NCI-H1092 treated with DMSO at 0.1 percent for 48 hours (cell line): ENCODE results near the gene DDX24.
"Not testable (repeated sequence)": the region's sequence is repeated elsewhere in the genome, so short reads cannot be mapped to it uniquely, and the experiment has no call there.

Source experiments
- DNase-seq: peaks from one replicate; lab custom pipeline; 2025; lab: John Stamatoyannopoulos, UW

DDX24 gene

GRCh38 chr14:94081386-94081820 is 401 bp upstream of the DDX24 start:
- no peak for DNase-seq

DNA sequence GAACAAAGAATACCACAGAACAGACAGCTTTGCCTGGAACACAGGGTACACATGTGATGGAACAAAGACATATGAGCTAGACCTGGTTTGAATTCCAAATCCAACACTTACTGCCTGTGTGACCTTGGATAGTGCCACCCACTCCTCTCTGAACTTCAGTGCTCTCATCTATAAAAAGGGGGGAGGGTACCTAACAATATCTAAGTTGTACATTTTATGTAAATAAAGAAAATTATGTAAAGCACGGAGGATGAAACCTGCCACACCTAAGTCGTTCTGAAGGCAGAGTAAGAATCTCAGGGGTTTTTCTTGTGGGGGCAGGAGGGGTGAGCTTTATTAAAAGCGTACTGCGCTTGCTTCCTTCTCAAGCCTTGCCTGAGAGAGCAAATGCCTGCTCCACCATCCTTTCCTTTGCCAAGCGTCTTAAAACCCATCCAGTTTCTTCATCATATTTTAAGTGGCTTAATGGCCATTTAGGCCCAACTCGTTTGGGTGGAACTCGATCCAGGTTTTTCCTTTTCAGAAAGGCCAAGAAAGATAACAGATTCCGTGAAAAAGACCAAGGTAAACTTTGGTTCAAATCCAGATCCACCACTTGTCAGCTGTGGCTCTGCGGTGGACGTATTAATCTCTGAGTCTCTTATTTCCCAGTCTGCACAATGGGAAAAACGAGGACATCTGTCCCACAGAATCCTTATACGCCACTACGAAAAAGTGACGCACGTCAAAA is 946 bp downstream of the DDX24 start:
- DNase-seq: no peak

GRCh38 chr14:94077823-94078222 is 3.2 kb downstream of the DDX24 start:
- no peak for DNase-seq

GRCh38 chr14:94077111-94077821 is 3.7 kb downstream of the DDX24 start:
- DNase-seq: no peak

GRCh38 chr14:94075008-94075407 is 6.0 kb downstream of the DDX24 start:
- no peak for DNase-seq

DNA sequence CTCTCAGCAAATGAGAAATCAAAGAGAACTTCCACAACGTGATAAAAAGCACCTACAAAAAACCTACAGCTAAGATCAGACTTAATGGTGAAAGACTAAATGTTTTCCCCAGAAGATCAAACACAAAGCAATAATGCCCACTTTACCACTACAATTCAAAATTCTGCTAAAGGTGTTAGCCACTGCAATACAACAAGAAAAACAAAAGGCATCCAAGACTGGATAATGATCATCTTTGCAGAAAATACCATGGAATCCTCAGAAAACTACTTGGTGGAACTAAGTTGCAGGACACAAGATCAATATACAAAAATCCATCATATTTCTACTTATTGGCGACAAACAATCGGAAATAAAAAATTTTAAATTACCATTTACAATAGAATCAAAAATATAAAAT is 6.5 kb downstream of the DDX24 start:
- no peak for DNase-seq

GRCh38 chr14:94072076-94072475 is 8.9 kb downstream of the DDX24 start:
- not testable (repeated sequence) for DNase-seq

- peak; percentile 3 for DNase-seq
Measured at GRCh38 chr14:94066089-94066676, 14.8 kb downstream of the DDX24 start.

GRCh38 chr14:94062344-94062940 is 18.6 kb downstream of the DDX24 start:
- DNase-seq: no peak

DNA sequence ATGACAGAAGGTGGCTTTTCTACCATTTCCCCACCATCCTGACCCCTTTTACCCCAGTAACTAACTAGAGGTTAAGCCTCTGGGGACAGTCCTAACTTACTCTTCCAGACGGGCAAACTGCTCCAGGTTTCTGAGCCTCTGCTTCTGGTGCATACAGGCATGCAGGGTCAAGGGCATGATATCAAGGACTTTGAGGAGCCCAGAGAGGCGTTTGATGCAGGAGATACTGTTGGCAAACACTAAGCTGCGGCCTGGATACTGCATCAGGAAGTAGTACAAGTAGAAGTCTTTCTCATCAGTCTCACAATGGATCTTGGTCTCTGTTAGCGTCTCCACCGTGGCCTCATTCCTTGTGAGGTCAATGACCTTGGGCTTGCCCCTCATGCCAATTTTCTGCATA is 21.0 kb downstream of the DDX24 start:
- DNase-seq: no peak

GRCh38 chr14:94058674-94059138 is 22.3 kb downstream of the DDX24 start:
- no peak for DNase-seq

GRCh38 chr14:94058128-94058673 is 22.8 kb downstream of the DDX24 start:
- no peak for DNase-seq

GRCh38 chr14:94056579-94057308 is 24.3 kb downstream of the DDX24 start:
- no peak for DNase-seq

DNA sequence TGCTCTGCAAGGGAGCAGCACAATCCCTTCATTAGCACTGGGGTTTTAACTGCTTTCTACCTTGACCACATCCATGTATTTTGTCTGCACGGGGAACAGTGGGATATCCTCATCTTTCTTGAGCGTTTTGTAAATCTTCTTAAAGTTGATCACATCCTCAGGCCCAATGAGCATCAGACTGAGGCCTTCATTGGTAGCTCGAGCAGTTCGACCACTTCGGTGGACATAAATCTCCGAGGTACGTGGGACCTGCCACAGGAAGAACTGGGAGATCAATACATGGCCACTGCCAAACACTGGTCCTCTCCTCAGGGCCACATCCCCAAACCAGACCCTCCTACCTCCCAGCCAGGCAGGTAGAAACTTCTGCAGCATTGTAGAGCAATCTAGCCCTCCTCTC is 26.1 kb downstream of the DDX24 start:
- no peak for DNase-seq

- DNase-seq: no peak
Measured at GRCh38 chr14:94054401-94054800, 26.6 kb downstream of the DDX24 start.

DNA sequence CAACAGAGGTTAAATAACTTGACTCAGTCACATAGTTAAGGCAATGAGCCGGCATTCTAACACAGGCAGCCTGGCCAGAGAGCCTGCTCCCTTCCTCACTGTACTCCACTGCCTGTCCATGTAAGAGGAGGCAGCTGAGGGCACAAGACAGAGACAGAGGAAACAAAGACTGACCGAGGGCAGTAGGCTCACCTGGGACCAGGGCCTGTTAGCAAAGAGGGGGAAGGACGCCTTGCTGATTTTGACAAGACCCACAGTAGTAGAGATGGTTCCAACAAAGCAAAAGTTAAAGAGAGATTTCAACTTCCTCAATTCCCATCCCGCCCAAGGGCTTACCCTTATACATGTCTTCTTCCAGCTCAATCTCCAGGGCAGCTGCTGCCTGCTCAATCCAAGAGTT is 28.3 kb downstream of the DDX24 start:
- no peak for DNase-seq

DNA sequence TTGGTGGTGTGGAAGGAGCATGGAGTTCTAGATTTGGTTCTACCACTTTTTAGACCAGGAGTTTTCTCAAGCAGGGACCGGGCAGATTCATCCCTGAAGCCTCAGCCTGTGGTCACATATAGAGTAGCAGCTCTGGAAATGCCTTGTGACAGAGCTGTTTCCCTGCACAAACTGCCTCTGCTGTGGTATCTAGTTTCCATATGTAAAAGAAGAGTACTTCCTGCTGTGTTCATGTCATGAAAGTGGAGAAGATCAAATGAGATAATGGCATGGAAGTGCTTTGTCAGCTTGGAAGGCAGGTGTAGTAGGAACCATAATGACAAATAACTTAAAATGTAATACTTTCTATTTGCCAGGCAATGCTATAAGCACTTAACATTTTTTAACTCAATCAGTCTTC is 28.8 kb downstream of the DDX24 start:
- DNase-seq: no peak

DNA sequence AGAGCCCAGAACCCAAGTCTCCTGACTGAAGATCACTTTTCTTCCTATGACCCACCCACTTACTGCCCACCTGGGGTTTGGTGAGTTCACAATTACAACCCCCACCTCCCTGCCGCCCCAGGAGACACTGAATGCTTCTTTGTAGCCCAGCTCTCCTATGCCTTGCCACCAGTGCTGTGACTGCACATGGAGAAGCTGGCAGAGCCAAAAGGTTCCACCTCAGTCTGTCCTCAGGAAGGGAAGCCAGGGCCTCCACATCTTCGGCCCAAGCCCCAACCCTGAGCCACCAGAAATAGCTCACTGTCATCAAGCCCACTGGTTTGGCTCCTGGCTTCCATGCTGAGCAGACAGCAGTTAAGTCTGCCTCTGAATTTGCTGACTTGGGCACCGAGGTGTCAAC is 29.2 kb downstream of the DDX24 start:
- no peak for DNase-seq

DNA sequence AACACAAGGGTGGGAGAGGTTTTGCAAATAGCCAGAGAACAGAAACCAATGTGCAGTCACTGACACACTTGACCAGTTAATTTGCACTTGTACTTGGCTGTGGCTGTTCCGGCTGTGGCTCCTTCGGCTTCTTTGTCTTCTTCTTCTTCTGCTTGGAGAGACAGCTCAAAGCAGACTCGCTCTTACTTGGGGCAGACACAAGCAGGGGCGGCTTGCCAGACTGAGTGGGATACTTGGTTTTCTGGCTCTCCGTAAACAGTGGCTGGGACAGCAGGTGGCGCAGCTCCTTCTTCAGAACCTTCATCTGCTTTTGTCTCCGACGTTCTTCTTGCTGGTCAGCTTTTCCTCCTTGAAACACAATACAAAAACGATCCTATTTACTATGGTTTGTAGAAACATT is 29.9 kb downstream of the DDX24 start:
- DNase-seq: no peak

- DNase-seq: no peak
Measured at GRCh38 chr14:94050231-94050880, 30.6 kb downstream of the DDX24 start.

DNA sequence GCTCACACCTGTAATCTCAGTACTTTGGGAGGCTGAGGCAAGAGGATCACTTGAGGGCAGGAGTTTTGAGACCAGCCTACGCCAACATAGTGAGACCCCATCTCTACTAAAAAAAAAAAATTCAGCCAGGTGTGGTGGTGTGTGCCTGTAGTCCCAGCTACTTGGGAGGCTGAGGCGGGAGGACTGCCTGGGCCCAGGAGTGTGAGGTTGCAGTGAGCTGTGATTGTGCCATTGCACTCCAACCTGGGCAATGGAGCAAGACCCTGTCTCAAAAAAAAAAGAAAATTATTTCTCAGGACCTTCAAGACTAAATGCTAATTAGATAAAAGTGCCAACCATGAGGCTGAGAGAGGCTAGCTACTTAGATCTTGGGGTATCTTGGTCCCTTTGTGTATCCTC is 31.4 kb downstream of the DDX24 start:
- DNase-seq: no peak
